GM12891 (cell line): ENCODE results near the gene CHML.

Experiments used
- POLR2A ChIP-seq: IDR thresholded peaks from 2 replicates; pipeline ENCODE4 v1.6.1; 2011; ENCODE audit warnings: low read depth, low read length, control low read depth
- POLR2AphosphoS5 ChIP-seq: IDR thresholded peaks from 2 replicates; pipeline ENCODE4 v1.6.1; 2011; ENCODE audit warnings: low read depth, low read length, control low read depth
- SPI1 ChIP-seq: IDR thresholded peaks from 2 replicates; pipeline ENCODE4 v1.6.1; 2011; ENCODE audit warnings: low read depth, low read length, control low read depth
- TAF1 ChIP-seq: IDR thresholded peaks from 2 replicates; pipeline ENCODE4 v1.6.1; 2011; ENCODE audit warnings: low read depth, low read length, control low read depth

DNA sequence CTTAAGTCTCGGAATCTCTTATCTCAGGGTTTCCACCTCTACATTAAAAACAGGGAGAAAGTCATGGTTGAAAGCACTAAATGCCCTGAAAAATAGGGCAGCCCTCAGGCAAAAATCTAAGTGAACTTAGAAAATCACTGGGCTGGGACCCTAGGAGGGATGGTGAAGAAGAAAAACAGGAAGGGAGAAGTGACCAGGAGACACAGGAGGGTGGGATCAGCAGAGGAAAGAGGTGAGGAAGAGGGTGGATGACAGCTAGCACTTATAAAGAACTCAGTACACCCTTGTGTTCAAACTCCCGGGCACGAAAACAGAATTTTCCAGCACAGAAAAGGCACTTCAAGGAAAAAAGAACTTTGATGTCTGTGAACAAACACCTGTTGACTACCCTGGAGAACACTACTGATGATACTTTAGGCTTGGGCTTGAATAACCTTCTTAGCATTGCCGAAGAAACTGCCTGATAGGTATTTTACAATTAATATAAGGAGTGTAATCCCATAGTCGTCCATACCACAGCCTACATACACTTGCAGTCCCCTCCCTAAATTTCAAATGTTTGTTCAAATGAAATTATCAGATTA is 2.0 kb downstream of the CHML start:
- TF ChIP-seq SPI1: no peak
- no peak for TF ChIP-seq POLR2A
- TF ChIP-seq TAF1: no peak
- TF ChIP-seq POLR2AphosphoS5: no peak
